ENCODE data around the gene AIDA.

AIDA gene

DNA sequence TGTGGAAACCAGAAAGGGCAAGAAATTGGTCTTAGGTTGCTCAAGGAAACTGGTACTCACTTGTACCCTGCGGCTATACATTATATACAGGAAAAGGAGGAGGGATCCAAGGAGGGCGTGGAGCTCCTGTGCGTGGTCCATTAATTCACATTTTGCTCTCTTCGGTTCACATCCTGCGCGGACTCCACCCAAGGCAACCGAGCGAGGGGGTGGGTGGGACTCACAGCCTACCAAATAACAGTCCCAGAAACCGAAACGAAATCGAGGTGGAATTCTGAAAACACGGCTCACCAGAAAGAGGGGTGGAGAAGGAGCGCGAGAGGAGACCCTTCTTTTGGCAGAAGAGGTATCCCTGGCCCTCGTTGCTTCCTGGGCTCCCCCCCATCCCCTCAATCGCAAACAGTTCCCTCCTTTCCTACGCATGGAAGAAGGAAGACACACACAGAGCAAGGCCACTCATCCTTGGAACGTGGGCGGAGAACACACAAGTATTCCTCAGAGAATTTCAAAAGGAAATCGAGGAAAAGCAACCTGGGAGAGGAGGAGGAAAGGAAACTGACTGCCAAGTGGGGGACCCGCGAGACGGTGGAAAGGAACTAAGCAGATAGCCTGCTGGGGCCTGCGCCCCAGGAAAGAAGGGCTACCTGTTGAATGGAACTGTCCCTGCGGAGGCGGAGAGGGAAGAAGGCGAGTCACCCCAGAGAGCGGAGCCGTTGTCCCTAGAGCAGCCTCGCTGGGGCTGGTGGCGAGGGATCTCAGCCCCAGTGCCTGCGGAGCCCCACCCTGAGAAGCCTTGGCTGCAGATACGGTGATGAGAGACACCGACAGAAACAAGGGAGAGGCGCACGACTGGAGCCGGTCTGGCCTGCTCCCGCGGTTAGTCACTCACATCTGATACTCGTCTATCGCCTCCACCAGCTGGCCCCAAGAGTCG lies 705 bp downstream of the AIDA start:
- peak overlapping the region; percentile 90 for H3K4me3 ChIP-seq (ENCODE audit: low read depth, low read length)
- peak; percentile 63 for DNase-seq (ENCODE audit: low read depth)
- TF ChIP-seq, protein P1, sequence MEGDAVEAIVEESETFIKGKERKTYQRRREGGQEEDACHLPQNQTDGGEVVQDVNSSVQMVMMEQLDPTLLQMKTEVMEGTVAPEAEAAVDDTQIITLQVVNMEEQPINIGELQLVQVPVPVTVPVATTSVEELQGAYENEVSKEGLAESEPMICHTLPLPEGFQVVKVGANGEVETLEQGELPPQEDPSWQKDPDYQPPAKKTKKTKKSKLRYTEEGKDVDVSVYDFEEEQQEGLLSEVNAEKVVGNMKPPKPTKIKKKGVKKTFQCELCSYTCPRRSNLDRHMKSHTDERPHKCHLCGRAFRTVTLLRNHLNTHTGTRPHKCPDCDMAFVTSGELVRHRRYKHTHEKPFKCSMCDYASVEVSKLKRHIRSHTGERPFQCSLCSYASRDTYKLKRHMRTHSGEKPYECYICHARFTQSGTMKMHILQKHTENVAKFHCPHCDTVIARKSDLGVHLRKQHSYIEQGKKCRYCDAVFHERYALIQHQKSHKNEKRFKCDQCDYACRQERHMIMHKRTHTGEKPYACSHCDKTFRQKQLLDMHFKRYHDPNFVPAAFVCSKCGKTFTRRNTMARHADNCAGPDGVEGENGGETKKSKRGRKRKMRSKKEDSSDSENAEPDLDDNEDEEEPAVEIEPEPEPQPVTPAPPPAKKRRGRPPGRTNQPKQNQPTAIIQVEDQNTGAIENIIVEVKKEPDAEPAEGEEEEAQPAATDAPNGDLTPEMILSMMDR (conservative IDR thresholded peaks at IDR 0.05; ENCODE audit: low read depth, low read length): no peak

DNA sequence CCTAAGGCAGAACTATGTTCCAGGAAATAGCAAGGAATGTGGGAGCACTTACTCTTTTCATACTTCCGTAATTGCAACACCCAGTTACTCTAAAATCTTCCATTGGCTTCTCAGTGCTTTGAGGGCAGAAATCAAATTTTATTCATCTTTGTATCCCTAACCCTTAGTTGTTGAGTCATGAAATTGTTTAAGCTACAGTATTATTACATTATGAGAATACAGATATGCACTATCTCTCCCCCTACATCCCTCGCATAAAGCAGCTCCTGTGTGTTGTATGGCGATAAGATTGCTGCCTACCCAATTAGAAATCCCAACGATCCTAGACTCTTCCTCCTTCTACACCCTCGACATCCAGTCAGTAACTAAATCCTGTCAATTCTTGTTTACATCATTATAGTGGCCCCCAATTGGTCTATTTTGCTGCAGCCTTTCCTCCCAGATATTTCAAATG lies 2.6 kb downstream of the AIDA start:
- no peak overlapping the region for H3K4me3 ChIP-seq (ENCODE audit: low read depth, low read length)
- TF ChIP-seq, protein P1 (conservative IDR thresholded peaks at IDR 0.05; ENCODE audit: low read depth, low read length): no peak

DNA sequence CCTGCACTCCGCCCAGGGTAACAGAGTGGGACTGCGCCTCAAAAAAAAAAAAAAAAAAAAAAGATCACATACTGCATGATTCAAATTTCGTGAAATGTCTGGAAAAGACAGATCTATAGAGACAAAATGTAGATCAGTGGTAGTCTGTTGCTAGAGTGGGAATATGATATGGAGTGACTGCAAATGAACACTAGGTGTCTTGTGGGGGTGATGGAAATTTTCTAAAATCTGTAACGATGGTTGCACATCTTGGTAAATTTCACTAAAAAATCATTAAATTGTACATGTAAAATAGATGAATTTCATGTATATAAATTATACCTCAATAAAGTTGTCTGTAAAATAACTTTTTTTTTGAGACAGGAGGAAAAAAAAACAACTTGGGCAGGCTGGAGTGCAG lies 5.5 kb downstream of the AIDA start:
- no peak for DNase-seq (ENCODE audit: low read depth)

More for the DNA sequence above, 2.6 kb downstream of the AIDA start:
- DNase-seq (ENCODE audit: low read depth): peak; percentile 10

DNA sequence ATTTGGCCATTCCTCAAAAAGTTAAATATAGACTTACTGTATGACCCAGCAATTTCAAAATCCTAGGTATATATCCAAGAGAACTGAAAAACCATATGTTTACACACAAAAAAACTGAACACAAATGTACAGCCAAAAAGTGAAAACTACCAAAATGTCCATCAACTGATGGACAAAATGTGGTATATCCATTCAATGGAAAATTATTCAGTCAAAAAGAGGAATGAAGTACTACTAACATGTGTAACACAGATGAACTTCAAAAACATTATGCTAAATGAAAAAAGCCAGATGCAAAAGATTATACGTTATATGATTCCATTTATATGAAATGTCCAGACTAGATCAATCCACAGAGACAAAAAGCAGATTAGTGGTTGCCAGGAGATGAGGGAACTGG lies 8.0 kb downstream of the AIDA start:
- TF ChIP-seq, protein P1 (conservative IDR thresholded peaks at IDR 0.05; ENCODE audit: low read depth, low read length): no peak
- H3K4me3 ChIP-seq (ENCODE audit: low read depth, low read length): no peak overlapping the region
- no peak for DNase-seq (ENCODE audit: low read depth)

More for the DNA sequence above, 5.5 kb downstream of the AIDA start:
- H3K4me3 ChIP-seq (ENCODE audit: low read depth, low read length): no peak overlapping the region
- TF ChIP-seq, protein P1 (conservative IDR thresholded peaks at IDR 0.05; ENCODE audit: low read depth, low read length): peak; percentile 9

DNA sequence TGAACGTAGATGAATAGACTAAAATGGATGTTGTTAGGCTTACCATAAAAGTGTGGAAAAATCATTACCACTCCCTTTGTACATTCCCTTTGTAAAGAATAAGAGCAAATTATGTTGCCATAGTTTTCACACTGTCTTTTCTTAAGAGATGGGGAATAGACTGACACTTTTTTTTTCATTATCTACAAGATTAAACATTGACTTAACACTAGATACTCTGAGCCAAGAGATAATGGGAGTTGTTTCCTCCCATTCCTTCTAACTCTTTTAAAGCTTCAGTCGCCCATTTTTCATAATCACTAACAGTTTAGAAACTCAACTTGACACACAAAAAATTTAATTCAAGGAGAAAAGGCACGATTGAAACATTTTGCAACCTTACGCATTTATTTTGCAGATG lies 10.1 kb downstream of the AIDA start:
- no peak overlapping the region for H3K4me3 ChIP-seq (ENCODE audit: low read depth, low read length)
- TF ChIP-seq, protein P1 (conservative IDR thresholded peaks at IDR 0.05; ENCODE audit: low read depth, low read length): no peak
- DNase-seq (ENCODE audit: low read depth): no peak

DNA sequence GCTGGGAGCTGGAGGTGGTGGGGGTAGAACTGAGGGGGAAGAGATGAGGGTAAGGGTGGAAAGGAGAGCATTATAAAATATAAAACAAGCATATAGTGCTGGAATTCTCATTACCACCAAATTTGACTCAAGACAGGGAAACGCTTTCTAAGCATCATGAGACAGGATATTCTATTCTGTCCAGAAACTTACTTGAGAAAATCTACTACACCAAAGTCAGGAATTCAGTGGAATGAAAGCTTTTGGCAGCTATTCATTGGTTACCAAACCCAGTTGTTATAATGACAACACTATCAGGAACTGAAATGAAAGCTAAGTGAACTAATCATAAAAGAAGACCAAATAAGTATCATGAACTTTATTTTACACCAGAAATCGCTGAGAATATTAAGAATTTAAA lies 14.5 kb downstream of the AIDA start:
- TF ChIP-seq, protein P1 (conservative IDR thresholded peaks at IDR 0.05; ENCODE audit: low read depth, low read length): no peak
- DNase-seq (ENCODE audit: low read depth): peak; percentile 69
- no peak overlapping the region for H3K4me3 ChIP-seq (ENCODE audit: low read depth, low read length)
